ENCODE results near the gene TTR. TPM values are rescaled to one million over a fixed set of nuclear protein-coding genes. Genes with fewer than 3 reads are reported as not detected.

TTR gene
- total and polyA plus RNA-seq, 2 of the 13 experiments (the other 11 are each of a cell fraction or from before 2014, with no cell fraction given): 91.3 to 496 TPM

DNA sequence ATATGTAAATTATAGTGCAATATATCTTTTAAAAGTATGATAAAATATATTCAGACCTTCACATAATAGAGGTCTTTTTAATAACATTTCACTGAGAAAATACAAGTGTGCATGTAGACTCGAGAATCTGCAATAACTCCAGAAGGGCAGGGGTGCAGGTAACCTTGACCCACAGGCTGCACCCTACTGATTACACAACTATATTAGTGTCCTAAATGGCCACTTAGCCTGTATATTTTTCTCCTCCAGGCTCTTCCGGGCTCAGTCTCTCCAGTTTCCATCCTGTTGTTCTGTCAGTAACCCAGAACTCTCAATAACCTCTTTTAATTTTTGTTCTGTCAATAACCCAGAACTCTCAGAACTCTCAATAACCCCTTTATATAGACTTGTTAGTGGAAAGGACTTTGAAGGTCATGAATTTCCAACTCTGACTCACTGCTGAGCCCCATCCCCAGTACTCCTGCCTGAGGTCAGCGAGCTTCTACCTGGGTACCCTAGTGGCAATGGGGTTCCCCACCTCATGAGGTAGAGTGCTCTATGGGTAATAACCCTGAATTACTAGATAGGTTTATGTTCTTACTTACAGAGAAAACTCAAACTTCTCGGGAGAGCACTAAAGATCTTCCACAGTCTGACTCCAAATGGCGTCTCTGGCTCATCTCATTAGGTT lies 8.4 kb upstream of the TTR start:
- H3K9me3 ChIP-seq (ENCODE audit: low read length): no peaks in the 10 kb centered on the region
- POLR2A ChIA-PET: no interaction called here
- no peaks in the 10 kb centered on the region for H3K79me2 ChIP-seq (ENCODE audit: insufficient read depth, low read length)
- peak overlapping the region; percentile 10 for H3K27ac ChIP-seq (ENCODE audit: extremely low read length, insufficient read depth, low read length)
- H3K4me1 ChIP-seq (ENCODE audit: insufficient read depth, low read length): peaks cover 77% of the 10 kb centered on the region
- in situ Hi-C loops (cut with HindIII; ENCODE audit: extremely low pct_ligation_motif_present, low pct_unique_long_range_greater_than_20kb) (no loop called here), intact Hi-C loops (cut with micrococcal nuclease; ENCODE audit: unreplicated experiment) (loop anchor here (10.0 kb wide), 1 partner anchor 511 kb away; the partner anchor contains the start of gene RNF138)
- CTCF ChIA-PET (ENCODE audit: low intra/inter-chr PET ratio, low total read pairs): no interaction called here
- peak; percentile 40 for ATAC-seq
- no peaks in the 10 kb centered on the region for H4K20me1 ChIP-seq (ENCODE audit: insufficient read depth, low read length)
- no TSS peak for BruUV-seq (replicated peaks)
- peak overlapping the region; percentile 19; the same call in 1 of the 2 replicates for H3K4me2 ChIP-seq (ENCODE audit: low read depth, low read length)
- H3K36me3 ChIP-seq (replicated peaks in 1 of 2; ENCODE audit: control insufficient read depth in 1 of 2, insufficient read depth in 2 of 2, low read length in 2 of 2): no peaks in the 10 kb centered on the region
- FAIRE-seq: no peak
- WGBS (ENCODE audit: low lambda C conversion rate): 45% methylated on average over 5 of the region's 5 CpGs
- H3K4me3 ChIP-seq (replicated peaks in 1 of 3; ENCODE audit: insufficient read depth in 1 of 3, low read depth in 2 of 3, low read length in 3 of 3): no peak overlapping the region
- H3K9ac ChIP-seq (ENCODE audit: insufficient read depth, low read depth, low read length): no peak overlapping the region
- no peaks in the 10 kb centered on the region for H3K27me3 ChIP-seq (ENCODE audit: control insufficient read depth in 1 of 2, insufficient read depth in 2 of 2, low read length in 2 of 2)
- DNase-seq (ENCODE audit: low spot score): peak; percentile 64
- H2AFZ ChIP-seq (ENCODE audit: low read length): no peak overlapping the region
- peak; percentile 40; the same call in 1 of the 2 replicates for TF ChIP-seq ISL2 (CRISPR knock-in tag; IDR thresholded peaks at IDR 0.05)
- TF ChIP-seq, protein P1, sequence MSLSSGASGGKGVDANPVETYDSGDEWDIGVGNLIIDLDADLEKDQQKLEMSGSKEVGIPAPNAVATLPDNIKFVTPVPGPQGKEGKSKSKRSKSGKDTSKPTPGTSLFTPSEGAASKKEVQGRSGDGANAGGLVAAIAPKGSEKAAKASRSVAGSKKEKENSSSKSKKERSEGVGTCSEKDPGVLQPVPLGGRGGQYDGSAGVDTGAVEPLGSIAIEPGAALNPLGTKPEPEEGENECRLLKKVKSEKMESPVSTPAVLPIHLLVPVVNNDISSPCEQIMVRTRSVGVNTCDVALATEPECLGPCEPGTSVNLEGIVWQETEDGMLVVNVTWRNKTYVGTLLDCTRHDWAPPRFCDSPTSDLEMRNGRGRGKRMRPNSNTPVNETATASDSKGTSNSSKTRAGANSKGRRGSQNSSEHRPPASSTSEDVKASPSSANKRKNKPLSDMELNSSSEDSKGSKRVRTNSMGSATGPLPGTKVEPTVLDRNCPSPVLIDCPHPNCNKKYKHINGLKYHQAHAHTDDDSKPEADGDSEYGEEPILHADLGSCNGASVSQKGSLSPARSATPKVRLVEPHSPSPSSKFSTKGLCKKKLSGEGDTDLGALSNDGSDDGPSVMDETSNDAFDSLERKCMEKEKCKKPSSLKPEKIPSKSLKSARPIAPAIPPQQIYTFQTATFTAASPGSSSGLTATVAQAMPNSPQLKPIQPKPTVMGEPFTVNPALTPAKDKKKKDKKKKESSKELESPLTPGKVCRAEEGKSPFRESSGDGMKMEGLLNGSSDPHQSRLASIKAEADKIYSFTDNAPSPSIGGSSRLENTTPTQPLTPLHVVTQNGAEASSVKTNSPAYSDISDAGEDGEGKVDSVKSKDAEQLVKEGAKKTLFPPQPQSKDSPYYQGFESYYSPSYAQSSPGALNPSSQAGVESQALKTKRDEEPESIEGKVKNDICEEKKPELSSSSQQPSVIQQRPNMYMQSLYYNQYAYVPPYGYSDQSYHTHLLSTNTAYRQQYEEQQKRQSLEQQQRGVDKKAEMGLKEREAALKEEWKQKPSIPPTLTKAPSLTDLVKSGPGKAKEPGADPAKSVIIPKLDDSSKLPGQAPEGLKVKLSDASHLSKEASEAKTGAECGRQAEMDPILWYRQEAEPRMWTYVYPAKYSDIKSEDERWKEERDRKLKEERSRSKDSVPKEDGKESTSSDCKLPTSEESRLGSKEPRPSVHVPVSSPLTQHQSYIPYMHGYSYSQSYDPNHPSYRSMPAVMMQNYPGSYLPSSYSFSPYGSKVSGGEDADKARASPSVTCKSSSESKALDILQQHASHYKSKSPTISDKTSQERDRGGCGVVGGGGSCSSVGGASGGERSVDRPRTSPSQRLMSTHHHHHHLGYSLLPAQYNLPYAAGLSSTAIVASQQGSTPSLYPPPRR (CRISPR knock-in tag; IDR thresholded peaks at IDR 0.05; ENCODE audit: borderline replicate concordance): peak; percentile 19; the same call in 1 of the 2 replicates
- 0 out of 2 replicates have a peak, but pooled peaks have one; percentile 11 for TF ChIP-seq KAT8 (CRISPR knock-in tag; IDR thresholded peaks at IDR 0.05)
- peak; percentile 29; the same call in 1 of the 2 replicates for TF ChIP-seq NR2C2 (CRISPR knock-in tag; IDR thresholded peaks at IDR 0.05; ENCODE audit: borderline replicate concordance)
- TF ChIP-seq, protein P2, sequence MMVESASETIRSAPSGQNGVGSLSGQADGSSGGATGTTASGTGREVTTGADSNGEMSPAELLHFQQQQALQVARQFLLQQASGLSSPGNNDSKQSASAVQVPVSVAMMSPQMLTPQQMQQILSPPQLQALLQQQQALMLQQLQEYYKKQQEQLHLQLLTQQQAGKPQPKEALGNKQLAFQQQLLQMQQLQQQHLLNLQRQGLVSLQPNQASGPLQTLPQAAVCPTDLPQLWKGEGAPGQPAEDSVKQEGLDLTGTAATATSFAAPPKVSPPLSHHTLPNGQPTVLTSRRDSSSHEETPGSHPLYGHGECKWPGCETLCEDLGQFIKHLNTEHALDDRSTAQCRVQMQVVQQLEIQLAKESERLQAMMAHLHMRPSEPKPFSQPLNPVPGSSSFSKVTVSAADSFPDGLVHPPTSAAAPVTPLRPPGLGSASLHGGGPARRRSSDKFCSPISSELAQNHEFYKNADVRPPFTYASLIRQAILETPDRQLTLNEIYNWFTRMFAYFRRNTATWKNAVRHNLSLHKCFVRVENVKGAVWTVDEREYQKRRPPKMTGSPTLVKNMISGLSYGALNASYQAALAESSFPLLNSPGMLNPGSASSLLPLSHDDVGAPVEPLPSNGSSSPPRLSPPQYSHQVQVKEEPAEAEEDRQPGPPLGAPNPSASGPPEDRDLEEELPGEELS (CRISPR knock-in tag; IDR thresholded peaks at IDR 0.05): peak; percentile 48; the same call in 1 of the 2 replicates
- TF ChIP-seq, protein P3, sequence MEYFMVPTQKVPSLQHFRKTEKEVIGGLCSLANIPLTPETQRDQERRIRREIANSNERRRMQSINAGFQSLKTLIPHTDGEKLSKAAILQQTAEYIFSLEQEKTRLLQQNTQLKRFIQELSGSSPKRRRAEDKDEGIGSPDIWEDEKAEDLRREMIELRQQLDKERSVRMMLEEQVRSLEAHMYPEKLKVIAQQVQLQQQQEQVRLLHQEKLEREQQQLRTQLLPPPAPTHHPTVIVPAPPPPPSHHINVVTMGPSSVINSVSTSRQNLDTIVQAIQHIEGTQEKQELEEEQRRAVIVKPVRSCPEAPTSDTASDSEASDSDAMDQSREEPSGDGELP (IDR thresholded peaks at IDR 0.05; ENCODE audit: borderline replicate concordance, low read depth): no peak
- TF ChIP-seq SOX13 (IDR thresholded peaks at IDR 0.05): no peak
- peak in 1 of 2 experiments; percentile 25; a peak in 1 of 4 replicates for TF ChIP-seq SOX13 (CRISPR knock-in tag; conservative IDR thresholded peaks at IDR 0.05 in 1 of 2, IDR thresholded peaks at IDR 0.05 in 1 of 2)
- peak; percentile 43; the same call in 1 of the 2 replicates for TF ChIP-seq ZSCAN25 (CRISPR knock-in tag; IDR thresholded peaks at IDR 0.05)
- TF ChIP-seq PPARG (CRISPR knock-in tag; conservative IDR thresholded peaks at IDR 0.05): peak; percentile 51; the same call in 1 of the 2 replicates
- peak; percentile 44; the same call in 1 of the 2 replicates for TF ChIP-seq ETV5 (CRISPR knock-in tag; IDR thresholded peaks at IDR 0.05; ENCODE audit: borderline replicate concordance)

Measured in HepG2 (cell line).